ENCODE results near the gene ETAA1. TPM values are rescaled to one million over a fixed set of nuclear protein-coding genes. Genes with fewer than 3 reads are reported as not detected.

Gene ETAA1
- total and polyA plus RNA-seq, 2 of the 8 experiments (the other 6 are each of a cell fraction or from before 2014, with no cell fraction given), result 5.9 to 27.1 TPM

DNA sequence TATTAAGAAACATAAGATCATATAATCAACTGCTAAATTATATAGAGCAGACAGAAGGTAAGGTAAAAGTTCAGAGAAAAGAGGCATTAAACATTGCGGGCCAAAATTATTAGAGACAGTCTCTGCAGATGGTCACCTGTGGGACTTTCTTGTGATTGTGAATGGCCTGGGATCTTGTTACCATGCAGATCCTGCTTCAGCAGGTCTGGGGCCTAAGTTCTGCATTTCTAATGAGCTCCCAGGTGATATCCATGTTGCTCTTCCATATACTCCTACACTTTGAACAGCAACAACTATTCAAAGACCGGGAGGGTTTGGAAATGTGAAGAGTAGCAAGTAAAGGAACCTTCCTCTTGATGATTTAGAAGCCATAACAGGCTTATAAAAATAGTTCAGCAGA lies 8.5 kb upstream of the ETAA1 start:
- Histone ChIP-seq H3K79me2 (ENCODE audit: control insufficient read depth in 1 of 2, insufficient read depth in 2 of 2, low read length in 2 of 2) (no peaks in the 10 kb centered on the region), H3K79me1 (ENCODE audit: low read depth, low read length) (no peaks in the 10 kb centered on the region), H2BK120ac (replicated peaks; ENCODE audit: low read depth, low read length) (peak overlapping the region; percentile 91), H3K27ac (ENCODE audit: low read depth, low read length) (no peak overlapping the region; the same call in 1 of the 2 replicates), H3K36me3 (ENCODE audit: control insufficient read depth in 2 of 4, insufficient read depth in 4 of 4, low read length in 3 of 4) (no peaks in the 10 kb centered on the region), H2AK5ac (ENCODE audit: low read depth, low read length) (no peak overlapping the region), H2BK15ac (ENCODE audit: low read length) (no peak overlapping the region), H2AFZ (ENCODE audit: low read length) (no peak overlapping the region), H2BK5ac (ENCODE audit: low read depth, low read length) (peak overlapping the region; percentile 35; the same call in 1 of the 2 replicates), H3K9me3 (ENCODE audit: insufficient read depth in 2 of 2, low read depth in 1 of 2, low read length in 1 of 2) (no peaks in the 10 kb centered on the region), H3K14ac (ENCODE audit: insufficient read length) (no peak overlapping the region), H2BK20ac (ENCODE audit: low read length) (no peak overlapping the region), H3K4me3 (ENCODE audit: extremely low read depth in 1 of 4, insufficient read depth in 2 of 4, low read depth in 3 of 4, low read length in 4 of 4) (peak overlapping the region in 1 of 4 experiments; percentile 2; a peak in 1 of 8 replicates), H3K56ac (replicated peaks; ENCODE audit: insufficient read length, low read depth, low read length) (no peak overlapping the region), H4K5ac (ENCODE audit: insufficient read length, low read depth, low read length) (no peak overlapping the region), H3K4me1 (replicated peaks in 1 of 4; ENCODE audit: control insufficient read depth in 3 of 4, insufficient read depth in 4 of 4, low read length in 3 of 4) (peaks cover 3 to 11% (median 6%) of the 10 kb centered on the region in 4 experiments; a peak in 5 of 7 replicates), H3K27me3 (replicated peaks in 1 of 4; ENCODE audit: control insufficient read depth in 3 of 4, extremely low read depth in 1 of 4, insufficient read depth in 3 of 4, low read length in 3 of 4) (no peaks in the 10 kb centered on the region), H4K20me1 (replicated peaks in 1 of 2; ENCODE audit: control insufficient read depth in 1 of 2, insufficient read depth in 2 of 2, low read length in 2 of 2) (no peaks in the 10 kb centered on the region), H3K9ac (replicated peaks in 1 of 4; ENCODE audit: extremely low read depth in 1 of 4, low read depth in 3 of 4, low read length in 3 of 4) (no peak overlapping the region), H3K4ac (replicated peaks; ENCODE audit: insufficient read length, low read depth, low read length) (no peak overlapping the region), H3K18ac (ENCODE audit: extremely low read depth, low read length) (no peak overlapping the region), H3K4me2 (ENCODE audit: insufficient read depth in 1 of 2, low read depth in 2 of 2, low read length in 2 of 2) (peak overlapping the region in 1 of 2 experiments; percentile 2; a peak in 1 of 4 replicates), H2BK12ac (ENCODE audit: low read depth, low read length) (no peak overlapping the region; the same call in 1 of the 2 replicates), H4K91ac (replicated peaks; ENCODE audit: insufficient read length, low read length) (no peak overlapping the region), H3K23me2 (ENCODE audit: low read depth, low read length) (no peaks in the 10 kb centered on the region), H4K8ac (ENCODE audit: extremely low read depth, insufficient read depth, low read length) (no peak overlapping the region), H3K23ac (ENCODE audit: insufficient read length) (no peak overlapping the region)
- peak; percentile 78 for FAIRE-seq
- CTCF ChIA-PET (ENCODE audit: partially characterized antibody), result no interaction called here
- TF ChIP-seq GTF2F1 (IDR thresholded peaks at IDR 0.05; ENCODE audit: borderline replicate concordance, low read depth, low read length) (no peak), ATF3 (IDR thresholded peaks at IDR 0.05; ENCODE audit: insufficient read depth, low read depth, low read length) (no peak), MAX (IDR thresholded peaks at IDR 0.05) (no peak), NRF1 (IDR thresholded peaks at IDR 0.05; ENCODE audit: low read depth, low read length) (no peak), JUND (IDR thresholded peaks at IDR 0.05; ENCODE audit: low read length) (no peak), SAP30 (IDR thresholded peaks at IDR 0.05; ENCODE audit: insufficient read depth, insufficient replicate concordance, low read length) (no peak), PHF8 (conservative IDR thresholded peaks at IDR 0.05; ENCODE audit: low read depth, low read length) (no peak), SP2 (IDR thresholded peaks at IDR 0.05; ENCODE audit: low read length) (no peak), CREB1 (IDR thresholded peaks at IDR 0.05) (no peak)
- POLR2A ChIA-PET (ENCODE audit: partially characterized antibody), result interaction anchor here (0.6 to 4.0 kb wide), 4 partner anchors 8 to 675 kb away, joined by 3 to 17 read pairs (median 3); partner anchors contain the start of gene ETAA1
- DNase-seq (ENCODE audit: low read depth in 1 of 2, low spot score in 2 of 2), result no peak
- WGBS, 2 experiments (ENCODE audit: extremely low coverage in 1 of 2, insufficient coverage in 1 of 2, insufficient read length in 1 of 2, insufficient replicate concordance in 2 of 2, low coverage in 1 of 2, low lambda C conversion rate in 2 of 2, missing lambda C conversion rate in 1 of 2), result 58% methylated on average over 2 of the region's 2 CpGs; no CpG with 5 or more reads in 1 of the 2 experiments

All from H1 (cell line).